ENCODE data around the gene DPRX.

DNA sequence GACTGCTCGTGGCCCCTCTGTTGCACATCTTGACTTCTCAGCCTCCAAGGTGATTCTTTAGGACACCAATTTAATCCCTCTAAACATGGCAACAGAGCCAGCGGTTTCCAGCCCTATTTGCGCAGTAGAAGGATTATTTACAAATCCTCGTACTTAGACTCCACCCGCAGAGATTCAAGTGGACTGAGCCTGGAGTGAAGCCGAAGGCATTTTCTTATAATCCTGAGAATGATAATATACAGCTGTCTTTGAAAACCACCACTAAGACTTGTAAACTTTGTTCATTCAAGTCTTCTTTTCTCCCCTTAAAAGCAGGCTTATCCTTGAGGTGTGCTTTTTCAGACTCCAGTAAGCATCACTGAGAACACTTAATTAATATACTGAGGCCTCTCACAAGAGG, 4.8 kb upstream of the DPRX start:
- TF ChIP-seq CTCF (IDR thresholded peaks at IDR 0.05; ENCODE audit: poor library complexity) (no peak), EZH2 (IDR thresholded peaks at IDR 0.05; ENCODE audit: borderline replicate concordance) (no peak), EZH2phosphoT487 (IDR thresholded peaks at IDR 0.05; ENCODE audit: low read depth, severe bottlenecking, unreplicated experiment) (no peak)

Data from hepatocyte (in vitro differentiated cells).